HG03060 (cell line): Measurements from ENCODE around the gene USP26.
"Not testable (repeated sequence)": the region's sequence is repeated elsewhere in the genome, so short reads cannot be mapped to it uniquely, and the experiment has no call there.

ENCODE experiments used
- ATAC-seq: cut with Tn5 transposase; IDR thresholded peaks from one replicate; pipeline ENCODE4 v1.9.1; 2021; ENCODE audit warnings: low read depth, moderate number of reproducible peaks; ENCODE audit not compliant: unreplicated experiment

USP26 gene, protein sequence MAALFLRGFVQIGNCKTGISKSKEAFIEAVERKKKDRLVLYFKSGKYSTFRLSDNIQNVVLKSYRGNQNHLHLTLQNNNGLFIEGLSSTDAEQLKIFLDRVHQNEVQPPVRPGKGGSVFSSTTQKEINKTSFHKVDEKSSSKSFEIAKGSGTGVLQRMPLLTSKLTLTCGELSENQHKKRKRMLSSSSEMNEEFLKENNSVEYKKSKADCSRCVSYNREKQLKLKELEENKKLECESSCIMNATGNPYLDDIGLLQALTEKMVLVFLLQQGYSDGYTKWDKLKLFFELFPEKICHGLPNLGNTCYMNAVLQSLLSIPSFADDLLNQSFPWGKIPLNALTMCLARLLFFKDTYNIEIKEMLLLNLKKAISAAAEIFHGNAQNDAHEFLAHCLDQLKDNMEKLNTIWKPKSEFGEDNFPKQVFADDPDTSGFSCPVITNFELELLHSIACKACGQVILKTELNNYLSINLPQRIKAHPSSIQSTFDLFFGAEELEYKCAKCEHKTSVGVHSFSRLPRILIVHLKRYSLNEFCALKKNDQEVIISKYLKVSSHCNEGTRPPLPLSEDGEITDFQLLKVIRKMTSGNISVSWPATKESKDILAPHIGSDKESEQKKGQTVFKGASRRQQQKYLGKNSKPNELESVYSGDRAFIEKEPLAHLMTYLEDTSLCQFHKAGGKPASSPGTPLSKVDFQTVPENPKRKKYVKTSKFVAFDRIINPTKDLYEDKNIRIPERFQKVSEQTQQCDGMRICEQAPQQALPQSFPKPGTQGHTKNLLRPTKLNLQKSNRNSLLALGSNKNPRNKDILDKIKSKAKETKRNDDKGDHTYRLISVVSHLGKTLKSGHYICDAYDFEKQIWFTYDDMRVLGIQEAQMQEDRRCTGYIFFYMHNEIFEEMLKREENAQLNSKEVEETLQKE

DNA sequence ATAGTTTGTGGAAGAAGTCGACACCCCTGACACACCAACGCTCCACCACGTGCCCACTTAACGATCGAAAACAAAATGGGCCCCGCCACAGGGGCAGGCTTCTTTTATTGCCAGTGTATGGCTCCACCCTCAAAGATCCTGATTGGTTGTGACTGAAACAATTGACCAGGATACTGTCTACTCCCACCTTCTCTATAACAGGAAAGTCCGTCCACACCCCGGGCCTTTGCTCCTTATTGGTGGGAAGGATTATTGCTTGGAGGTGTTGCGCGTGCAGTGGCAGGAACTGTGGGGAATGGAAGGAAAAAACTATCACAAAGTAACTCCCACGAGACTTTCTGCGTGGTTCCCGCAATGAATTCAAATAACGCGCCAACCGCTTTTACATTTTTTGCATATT is at the start of gene USP26:
Gene USP26, minus strand, starts transcription at position 79 of the 400 bp plus-strand sequence. CDS start 68,889 bp downstream, outside the sequence.
- ATAC-seq, result no peak

DNA sequence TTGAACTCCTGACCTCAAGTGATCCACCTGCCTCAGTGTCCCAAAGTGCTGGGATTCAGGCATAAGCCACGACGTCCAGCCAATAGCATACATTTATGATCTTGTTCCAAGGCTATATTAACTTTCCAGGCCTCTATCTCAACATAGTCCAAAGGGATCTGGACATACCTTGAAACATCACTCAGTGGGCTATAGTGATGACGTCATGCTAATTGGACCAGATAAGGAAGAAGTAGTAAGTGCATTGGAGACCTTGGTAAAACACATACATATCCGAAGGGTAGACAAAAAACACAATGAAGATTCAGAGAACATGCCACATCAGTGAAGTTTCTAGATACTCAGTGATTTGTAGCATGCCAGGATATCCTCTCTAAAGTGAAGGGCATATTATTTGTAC is 37.4 kb upstream of the USP26 start:
- ATAC-seq, result no peak

DNA sequence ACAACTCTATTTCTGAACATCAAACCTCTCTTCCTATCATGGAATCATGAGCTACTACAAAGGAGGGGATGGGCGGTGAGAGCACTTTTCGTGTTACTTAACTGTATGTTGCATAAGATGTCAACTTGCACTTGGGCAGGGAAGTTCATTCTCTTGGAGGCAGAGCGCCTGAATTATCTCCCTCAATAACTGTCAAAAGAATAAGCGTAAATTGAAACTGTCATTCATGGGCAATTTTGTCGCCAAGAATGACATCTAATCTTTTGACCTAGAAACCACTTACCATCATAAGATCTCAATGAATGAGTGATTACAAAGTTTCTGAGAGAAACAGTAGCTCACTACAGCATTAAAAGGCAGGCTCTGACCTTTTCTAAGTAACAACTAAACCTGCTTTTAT is 23.5 kb upstream of the USP26 start:
- no peak for ATAC-seq

DNA sequence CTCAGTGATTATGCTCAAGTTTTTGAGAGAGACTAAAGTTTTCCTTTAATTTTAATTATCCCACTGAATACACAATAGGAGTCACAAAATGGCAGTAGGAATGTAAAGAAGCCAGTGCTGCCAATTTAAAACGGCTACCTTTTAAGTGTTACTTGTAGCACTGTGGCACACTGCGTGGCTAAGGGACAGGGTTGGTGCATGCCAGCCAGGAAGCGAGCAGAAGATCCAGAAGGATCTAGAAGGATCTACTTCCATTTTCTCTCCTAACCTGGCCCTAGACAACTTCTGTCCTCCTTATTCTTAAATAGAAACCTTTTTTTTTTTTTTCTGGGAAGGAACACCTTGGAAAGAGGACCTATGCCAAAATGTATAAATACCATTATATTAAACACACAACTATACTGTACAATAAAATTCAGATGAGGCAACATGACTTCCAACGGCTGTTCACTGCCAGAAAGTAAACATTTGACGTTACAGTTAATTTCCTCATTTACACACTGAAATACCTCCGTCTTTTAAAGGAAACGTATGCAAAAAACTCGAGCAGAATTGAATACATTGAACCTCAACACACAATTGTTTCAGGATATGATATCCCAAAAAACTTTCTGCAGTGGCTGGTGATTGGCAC is 2.7 kb downstream of the USP26 start:
- no peak for ATAC-seq

DNA sequence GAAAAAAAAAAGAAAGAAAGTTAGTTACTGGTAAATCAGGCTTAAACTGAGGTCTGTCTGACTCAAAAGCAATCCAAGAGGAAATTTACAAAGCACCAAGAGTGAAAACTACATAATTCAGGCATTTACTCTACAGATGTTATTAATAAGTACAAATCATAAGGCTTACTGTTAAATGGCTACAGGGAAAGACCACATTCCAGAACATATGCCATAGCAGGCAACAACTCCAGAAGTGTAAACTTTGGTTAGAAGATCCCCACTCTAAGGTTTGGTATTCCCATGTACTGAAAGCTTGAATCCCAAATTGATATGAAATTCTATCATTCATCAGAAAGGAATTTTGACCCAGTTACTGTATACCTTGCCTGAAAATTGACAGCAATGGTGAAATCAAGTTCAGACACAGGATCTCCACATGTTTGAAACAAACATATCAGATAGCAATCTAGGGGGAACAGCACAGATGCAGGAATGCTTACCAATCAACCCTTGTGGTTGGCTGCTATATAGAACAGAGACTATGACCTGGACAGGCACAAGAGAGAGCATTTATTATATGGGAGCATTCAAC is 6.6 kb downstream of the USP26 start:
- no peak for ATAC-seq

DNA sequence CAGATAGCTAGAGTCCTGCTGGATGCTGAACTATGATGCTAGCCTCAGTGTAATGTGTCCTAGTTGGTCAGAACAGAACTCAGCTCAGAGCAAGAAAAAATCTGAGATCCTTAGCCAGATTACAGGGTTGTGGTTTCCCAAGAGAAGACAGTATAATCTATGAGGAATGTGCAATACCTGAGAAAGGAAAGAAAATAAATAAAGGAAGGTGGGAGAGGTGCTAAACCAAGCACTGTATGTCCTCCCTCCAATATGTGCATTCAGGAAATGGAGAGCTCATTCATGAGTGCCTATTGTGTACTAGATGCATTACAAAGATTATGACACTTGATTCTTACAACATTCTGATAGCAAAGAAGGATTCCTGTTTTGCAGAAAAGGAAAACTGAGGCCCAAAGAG is 7.5 kb downstream of the USP26 start:
- no peak for ATAC-seq

DNA sequence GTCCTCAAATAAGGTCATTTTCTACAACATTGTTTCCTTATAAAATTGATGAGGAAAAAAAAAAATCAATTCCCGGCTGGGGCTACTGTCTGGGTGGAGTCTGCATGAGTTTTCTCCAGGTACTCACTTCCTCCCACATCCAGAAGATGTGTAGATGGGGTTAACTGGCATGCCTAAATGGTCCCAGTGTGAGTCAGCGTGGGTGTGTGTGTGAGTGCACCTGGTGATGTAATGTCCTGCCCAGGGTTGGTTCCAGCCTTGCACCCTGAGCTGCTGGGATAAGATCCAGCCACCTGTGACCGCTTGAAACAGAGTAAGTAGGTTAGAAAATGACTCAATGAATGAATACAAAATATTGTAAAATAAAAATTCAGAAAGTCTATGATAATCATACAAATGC is 11.1 kb downstream of the USP26 start:
- no peak for ATAC-seq

DNA sequence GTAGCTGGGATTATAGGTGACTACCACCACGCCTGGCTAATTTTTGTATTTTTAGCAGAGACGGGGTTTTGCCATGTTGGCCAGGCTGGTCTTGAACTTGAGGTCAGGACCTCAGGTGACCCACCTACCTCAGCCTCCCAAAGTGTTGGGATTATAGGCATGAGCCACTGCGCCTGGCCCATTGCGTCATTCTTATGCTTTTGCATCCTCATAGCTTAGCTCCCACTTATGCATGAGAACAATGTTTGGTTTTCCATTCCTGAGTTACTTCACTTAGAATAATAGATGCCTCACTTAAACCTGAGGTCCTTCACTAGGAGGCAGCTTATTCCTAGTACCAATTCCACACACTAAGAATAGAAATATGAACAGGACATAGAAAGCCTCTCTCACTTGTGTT is 11.9 kb downstream of the USP26 start:
- not testable (repeated sequence) for ATAC-seq

DNA sequence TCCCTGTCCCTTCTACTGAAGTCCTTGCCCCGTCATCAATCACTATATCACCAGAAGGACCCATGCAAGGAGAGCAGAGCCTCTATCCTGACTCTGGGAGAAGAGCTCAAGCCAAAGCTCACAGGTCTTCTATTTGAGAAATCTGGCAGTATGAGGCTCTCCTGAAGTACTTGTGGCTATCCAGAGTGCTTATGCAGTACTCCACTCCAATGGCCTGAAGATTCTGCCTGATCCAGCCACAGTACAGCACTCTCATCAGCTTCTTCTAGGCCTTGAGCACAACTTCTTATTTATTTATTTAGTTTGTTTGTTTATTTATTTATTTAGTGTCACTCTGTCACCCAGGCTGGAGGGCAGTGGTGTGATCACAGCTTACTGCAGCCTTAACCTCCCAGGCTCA is 13.0 kb downstream of the USP26 start:
- ATAC-seq, result no peak

DNA sequence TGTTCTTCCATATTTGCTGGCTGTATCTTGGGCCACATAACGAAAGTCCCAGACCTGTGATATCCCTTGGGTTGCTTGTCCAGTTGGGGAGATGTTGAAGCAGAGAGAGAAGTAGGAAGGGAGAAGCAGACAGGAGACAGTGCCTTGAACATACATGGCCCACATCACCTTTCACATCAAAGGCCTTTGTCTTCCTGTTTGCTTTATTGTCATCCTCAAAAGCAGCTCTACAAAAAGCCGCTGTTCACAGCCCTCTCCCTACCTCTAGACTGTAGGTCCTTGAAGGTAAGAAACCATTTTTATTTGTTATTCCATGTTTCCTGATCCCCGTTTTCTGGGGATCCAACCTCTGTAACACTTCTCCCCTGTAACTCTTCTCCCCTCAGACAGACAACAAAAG is 14.9 kb downstream of the USP26 start:
- no peak for ATAC-seq

DNA sequence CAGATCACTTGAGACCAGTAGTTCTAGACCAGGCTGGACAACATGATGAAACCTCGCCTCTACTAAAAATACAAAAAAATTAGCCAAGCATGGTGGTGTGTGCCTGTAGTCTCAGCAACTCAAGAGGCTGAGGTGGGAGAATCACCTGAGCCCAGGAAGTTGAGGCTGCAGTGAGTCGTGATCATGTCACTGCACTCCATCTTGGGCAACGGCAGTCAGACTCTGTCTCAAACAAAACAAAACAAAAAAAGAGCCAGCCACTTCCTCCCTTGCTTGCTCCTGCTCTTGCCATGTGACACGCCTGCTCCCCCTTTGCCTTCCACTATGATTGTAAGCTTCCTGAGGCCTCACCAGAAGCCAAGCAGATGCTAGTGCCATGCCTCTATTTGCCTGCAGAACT is 19.1 kb downstream of the USP26 start:
- not testable (repeated sequence) for ATAC-seq

DNA sequence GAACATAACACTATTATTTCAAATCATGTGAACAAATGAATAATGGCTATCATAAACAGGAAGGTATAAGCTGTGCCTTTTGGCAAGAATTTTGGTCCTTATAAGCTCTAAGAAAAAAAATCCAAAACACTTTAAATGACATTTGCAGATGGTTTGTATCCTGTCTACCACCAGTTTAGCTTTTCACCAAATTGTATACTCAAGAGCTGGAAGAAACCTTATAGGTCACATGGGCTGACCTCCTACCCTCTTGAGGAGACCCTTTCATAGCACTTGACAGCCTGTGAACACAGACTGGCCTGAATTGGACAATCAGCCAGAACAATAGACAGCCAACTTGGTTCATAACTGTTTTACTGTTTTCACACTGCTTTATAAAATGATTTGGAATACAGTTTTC is 24.3 kb downstream of the USP26 start:
- no peak for ATAC-seq

DNA sequence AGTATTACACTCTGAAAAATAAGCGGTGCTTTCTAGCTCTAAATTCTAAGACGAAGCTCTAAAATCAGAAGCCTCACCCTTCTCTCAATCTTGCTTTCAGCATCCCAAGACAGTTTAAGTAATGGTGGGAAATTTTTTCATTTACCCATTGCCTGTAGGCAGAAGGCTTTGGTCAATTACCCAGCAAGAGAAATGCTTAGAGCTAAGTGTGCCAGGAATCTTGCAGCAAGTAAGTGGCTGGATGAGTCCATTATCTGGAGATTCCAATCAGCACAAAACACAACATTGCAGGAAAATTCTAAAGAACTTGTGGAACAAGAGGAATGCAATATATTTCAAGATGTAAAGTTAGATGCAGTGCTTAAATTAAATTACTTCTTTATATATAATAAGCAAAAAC is 28.4 kb downstream of the USP26 start:
- ATAC-seq, result no peak

DNA sequence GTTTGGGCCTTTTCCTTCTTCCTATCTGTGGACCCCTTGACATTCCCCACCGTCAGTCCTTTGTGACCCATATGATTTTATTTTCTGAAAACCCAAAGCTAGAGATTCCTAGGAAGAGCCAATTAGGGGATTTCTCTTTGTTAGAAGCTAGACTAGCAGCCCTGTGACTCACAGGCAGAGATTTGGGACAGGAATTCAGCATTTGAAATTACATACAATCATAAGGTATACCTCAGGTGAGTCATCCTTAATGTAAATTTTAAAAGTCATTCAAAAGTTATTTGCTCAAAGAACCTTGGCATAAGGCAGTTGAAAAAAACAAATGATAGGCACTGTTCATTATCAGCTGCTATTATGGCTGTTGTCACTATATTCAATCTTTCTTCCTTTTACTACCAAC is 40.6 kb downstream of the USP26 start:
- ATAC-seq, result no peak

DNA sequence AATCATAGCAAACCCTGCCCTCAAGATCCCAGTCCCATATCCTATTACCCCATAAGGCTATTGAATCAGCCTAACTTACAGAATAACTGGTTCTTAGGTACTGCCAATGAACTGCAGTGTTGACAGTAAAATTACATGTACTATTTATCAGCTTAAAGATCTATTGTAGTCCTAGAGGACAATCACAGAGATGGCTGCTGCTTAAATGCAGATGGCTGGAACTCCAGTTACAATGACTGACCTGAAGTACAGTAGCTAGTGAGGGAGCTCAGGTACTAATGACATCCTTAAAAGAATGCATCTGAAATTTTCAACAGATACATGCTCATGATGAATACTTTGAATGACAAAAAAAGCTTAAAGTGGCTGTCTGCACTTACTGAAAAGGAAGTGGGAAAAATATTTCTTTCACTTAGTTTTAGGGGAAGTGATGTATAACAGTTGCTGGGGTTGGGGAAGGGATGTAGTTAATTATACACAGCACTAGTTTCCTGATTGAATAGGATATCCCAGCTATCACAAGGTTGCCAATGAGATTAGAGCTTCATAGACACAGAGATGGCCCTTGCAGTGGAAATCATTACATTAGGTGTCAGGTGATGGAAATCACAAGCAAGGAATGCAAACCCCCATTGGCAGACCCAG is 42.0 kb downstream of the USP26 start:
- ATAC-seq, result no peak

DNA sequence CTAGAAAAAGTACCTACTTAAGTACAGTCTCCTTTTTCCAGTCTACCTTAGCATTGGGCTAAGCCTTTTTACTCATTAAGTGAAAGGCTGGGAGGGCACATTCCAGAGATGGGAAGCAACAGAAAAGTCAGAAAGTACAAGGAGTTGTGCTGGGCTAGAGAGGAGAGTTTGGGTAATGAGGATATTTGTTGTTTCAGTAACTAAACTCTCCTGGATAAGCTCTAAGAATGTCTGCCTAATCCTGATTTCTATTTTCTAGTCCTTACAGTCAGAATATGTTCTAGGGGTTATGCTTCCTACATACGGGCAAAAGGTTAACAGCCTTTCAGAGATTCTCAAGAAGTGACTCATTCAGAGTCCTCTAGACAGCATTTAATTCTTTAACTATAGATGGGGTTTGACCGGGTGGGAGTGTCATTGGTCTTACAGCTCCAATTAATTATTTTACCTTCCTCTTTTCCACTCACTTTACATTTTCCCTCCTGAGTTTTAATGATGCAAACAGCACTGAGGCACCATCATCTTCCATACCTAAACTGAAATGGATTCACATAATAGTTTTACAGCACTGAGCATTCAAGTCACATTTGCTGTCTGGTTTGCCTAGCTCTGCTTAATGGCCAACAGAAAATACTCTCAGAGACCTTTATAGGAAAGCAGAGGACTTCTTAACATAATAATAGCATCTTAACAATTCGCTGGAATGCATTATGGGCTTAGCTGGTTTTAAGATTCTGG is 42.9 kb downstream of the USP26 start:
- ATAC-seq, result no peak

DNA sequence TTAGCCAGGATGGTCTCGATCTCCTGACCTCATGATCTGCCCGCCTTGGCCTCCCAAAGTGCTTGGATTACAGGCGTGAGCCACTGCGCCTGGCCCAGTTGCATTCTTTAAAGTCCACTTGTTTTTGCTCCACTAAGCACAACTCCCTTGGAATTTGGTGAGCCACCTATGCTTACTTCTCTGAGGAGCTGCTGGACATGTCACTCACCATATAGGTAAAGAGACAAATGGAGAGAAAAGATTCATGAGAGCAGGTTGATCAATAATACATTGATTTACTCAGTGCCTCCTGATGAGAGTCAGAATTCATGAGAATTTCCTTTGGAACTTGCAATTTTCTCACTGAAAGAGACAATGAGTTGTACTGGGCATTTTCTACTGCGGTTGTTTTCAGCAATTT is 48.2 kb downstream of the USP26 start:
- ATAC-seq, result no peak

DNA sequence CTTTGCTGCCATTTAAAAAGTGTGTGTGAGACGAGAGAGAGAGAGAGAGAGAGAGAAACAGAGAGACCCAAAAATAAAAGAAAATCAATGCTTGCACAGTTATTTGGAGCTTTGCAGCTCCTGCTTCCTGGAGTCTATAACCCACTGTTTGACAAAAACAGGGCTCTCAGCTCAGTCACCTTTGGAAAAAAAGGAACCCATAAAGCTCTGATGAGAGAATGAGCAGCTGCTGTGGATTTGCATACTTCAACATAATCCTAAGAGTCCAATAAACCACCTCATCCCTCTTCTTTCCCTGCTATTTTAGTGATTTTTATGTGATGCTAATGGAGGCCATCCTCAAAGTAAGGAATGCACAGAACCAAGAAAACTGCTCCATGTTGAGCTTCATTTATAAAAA is 50.3 kb downstream of the USP26 start:
- no peak for ATAC-seq

DNA sequence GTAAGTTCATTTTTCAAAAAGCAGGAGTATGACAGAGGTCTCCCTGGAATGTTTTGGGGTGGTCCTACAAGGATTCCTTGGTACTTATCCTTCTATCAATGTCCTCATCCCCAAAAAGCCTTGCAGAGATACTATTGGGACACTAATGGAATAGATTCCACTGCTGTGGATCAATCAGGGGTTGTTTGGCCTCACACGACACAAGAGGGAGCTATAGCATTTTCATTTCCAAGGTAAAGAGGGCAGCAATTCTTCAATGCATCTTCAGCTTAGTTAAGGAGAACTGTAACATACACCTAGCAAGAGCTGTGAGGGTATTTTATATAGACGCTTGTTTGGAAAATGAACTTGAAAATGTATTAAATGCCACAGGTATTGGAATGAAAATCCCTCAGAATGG is 50.9 kb downstream of the USP26 start:
- no peak for ATAC-seq
